ENCODE data around the gene EPB41L1.

GRCh38 chr20:36261389-36262105, 107.0 kb downstream of the EPB41L1 start:
- TF ChIP-seq CTCF (IDR thresholded peaks at IDR 0.05), result no peak
- no peak for TF ChIP-seq POLR2A (IDR thresholded peaks at IDR 0.05)

Measured in body of pancreas (tissue), 4 donors.